ENCODE data around the gene NMRAL1.

The NMRAL1 gene

DNA sequence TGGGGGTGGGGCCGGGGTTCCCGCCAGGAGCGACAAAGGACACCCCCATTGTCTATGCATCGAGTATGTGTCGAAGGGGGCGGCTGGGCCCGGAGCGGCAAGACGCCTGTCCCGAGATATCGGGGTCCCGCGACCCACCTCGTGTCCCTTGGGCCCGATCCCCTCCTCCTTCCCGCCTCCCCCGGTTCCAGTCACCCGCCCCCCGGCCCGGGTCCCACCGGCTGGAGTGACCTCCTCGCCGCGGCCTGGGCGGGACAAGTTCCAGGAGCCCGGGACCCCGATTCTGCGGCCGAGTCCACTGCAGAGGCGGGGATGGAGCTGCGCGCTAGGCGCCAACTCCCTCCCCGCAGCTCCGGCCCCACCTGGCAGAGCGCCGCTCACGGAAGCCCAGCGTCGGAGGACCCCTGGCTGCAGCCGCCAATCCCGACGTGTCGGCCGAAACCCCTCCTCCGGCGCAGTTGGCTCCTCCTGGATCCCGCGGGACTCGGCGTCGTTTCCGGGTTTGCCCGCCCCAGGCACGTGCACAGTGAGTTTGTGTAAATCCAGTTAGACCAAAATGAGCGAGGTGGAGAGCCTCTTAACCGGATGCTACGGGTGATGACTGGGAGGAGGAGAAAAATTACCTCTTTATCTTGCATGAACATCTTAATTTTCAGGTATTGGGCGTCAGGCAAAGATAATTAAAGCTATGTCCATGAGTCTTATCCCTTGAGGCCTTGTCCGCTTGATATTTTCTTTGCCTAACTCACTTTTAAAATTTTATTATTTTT is at the start of gene NMRAL1:
NMRAL1 (minus strand) TSS at position 434 of the 770 bp plus-strand sequence. CDS start 493 bp downstream, outside the sequence.
- TF ChIP-seq CTCF (conservative IDR thresholded peaks at IDR 0.05; ENCODE audit: low read depth, low read length), result no peak
- peak within 1 kb of the TSS; percentile 70 for H3K4me3 ChIP-seq (ENCODE audit: low read length)
- DNase-seq (ENCODE audit: low read depth), result peak; percentile 66

- no peak overlapping the region for H3K4me3 ChIP-seq (ENCODE audit: low read length)
- TF ChIP-seq CTCF (conservative IDR thresholded peaks at IDR 0.05; ENCODE audit: low read depth, low read length), result no peak
- DNase-seq (ENCODE audit: low read depth), result no peak
Measured at GRCh38 chr16:4523686-4524085, 49.3 kb upstream of the NMRAL1 start.

- TF ChIP-seq CTCF (conservative IDR thresholded peaks at IDR 0.05; ENCODE audit: low read depth, low read length), result no peak
- no peak for DNase-seq (ENCODE audit: low read depth)
- no peak overlapping the region for H3K4me3 ChIP-seq (ENCODE audit: low read length)
Measured at GRCh38 chr16:4522051-4522581, 47.7 kb upstream of the NMRAL1 start.

GRCh38 chr16:4520913-4521312 is 46.5 kb upstream of the NMRAL1 start:
- no peak overlapping the region for H3K4me3 ChIP-seq (ENCODE audit: low read length)
- DNase-seq (ENCODE audit: low read depth), result no peak
- no peak for TF ChIP-seq CTCF (conservative IDR thresholded peaks at IDR 0.05; ENCODE audit: low read depth, low read length)

GRCh38 chr16:4519274-4520058 is 45.0 kb upstream of the NMRAL1 start:
- TF ChIP-seq CTCF (conservative IDR thresholded peaks at IDR 0.05; ENCODE audit: low read depth, low read length), result no peak
- no peak overlapping the region for H3K4me3 ChIP-seq (ENCODE audit: low read length)
- DNase-seq (ENCODE audit: low read depth), result no peak

- H3K4me3 ChIP-seq (ENCODE audit: low read length), result no peak overlapping the region
- no peak for DNase-seq (ENCODE audit: low read depth)
- peak; percentile 72 for TF ChIP-seq CTCF (conservative IDR thresholded peaks at IDR 0.05; ENCODE audit: low read depth, low read length)
Measured at GRCh38 chr16:4517812-4518680, 43.6 kb upstream of the NMRAL1 start.
